Mesothelial cell of epicardium (in vitro differentiated cells): Measurements from ENCODE around the gene COL8A1. TPM values are rescaled to one million over a fixed set of nuclear protein-coding genes. Genes with fewer than 3 reads are reported as not detected.

Experiments
- DNase-seq, 2 experiments: peaks; one replicate each; pipeline ENCODE4 v3.0.0; 2021; ENCODE audit warnings: low spot score in 2 of 2; ENCODE audit not compliant: unreplicated experiment in 2 of 2
- H3K27ac Mint-ChIP-seq: 2 replicates; pipeline ENCODE4 v1.8.0; 2021; ENCODE audit warnings: mixed read lengths
- H3K27me3 Mint-ChIP-seq: 2 replicates; pipeline ENCODE4 v1.8.0; 2021; ENCODE audit warnings: low read depth, mixed read lengths
- H3K36me3 Mint-ChIP-seq: 2 replicates; pipeline ENCODE4 v1.8.0; 2021; ENCODE audit warnings: mixed read lengths
- H3K4me1 Mint-ChIP-seq: 2 replicates; pipeline ENCODE4 v1.8.0; 2021; ENCODE audit warnings: mixed read lengths
- H3K4me3 Mint-ChIP-seq: 2 replicates; pipeline ENCODE4 v1.8.0; 2021; ENCODE audit warnings: mild to moderate bottlenecking, moderate library complexity, mixed read lengths
- H3K9me3 Mint-ChIP-seq: 2 replicates; pipeline ENCODE4 v1.8.0; 2021; ENCODE audit warnings: mixed read lengths
- CTCF ChIP-seq: fragments of 200-600 bp; sonication (generic); IDR thresholded peaks from one replicate; pipeline ENCODE4 v1.5.0; 2021; ENCODE audit warnings: antibody characterized with exemption; ENCODE audit not compliant: unreplicated experiment
- total RNA-seq: library from RNA; stranded (reverse); gene quantifications from 3 replicates; pipeline ENCODE4 v1.2.1, GENCODE V29; 2021

COL8A1 gene
- total RNA-seq, 1 donor from 2014 or later = 1.1 TPM

- TF ChIP-seq CTCF = no peak
- no peak overlapping the region for H3K4me3 Mint-ChIP-seq
- H3K27ac Mint-ChIP-seq = no peak overlapping the region
- peaks cover 18% of the 10 kb centered on the region for H3K4me1 Mint-ChIP-seq
- H3K9me3 Mint-ChIP-seq = no peaks in the 10 kb centered on the region
- no peak for DNase-seq
- H3K27me3 Mint-ChIP-seq = peaks cover 68% of the 10 kb centered on the region
- H3K36me3 Mint-ChIP-seq = no peaks in the 10 kb centered on the region
These were observed 3.5 kb upstream of the COL8A1 start for GRCh38 chr3:99634881-99635280.

GRCh38 chr3:99635348-99635747, 3.0 kb upstream of the COL8A1 start:
- peaks cover 73% of the 10 kb centered on the region for H3K27me3 Mint-ChIP-seq
- H3K36me3 Mint-ChIP-seq = no peaks in the 10 kb centered on the region
- no peak overlapping the region for H3K4me3 Mint-ChIP-seq
- H3K9me3 Mint-ChIP-seq = no peaks in the 10 kb centered on the region
- TF ChIP-seq CTCF = no peak
- DNase-seq = no peak
- H3K27ac Mint-ChIP-seq = no peak overlapping the region
- peaks cover 18% of the 10 kb centered on the region for H3K4me1 Mint-ChIP-seq

GRCh38 chr3:99637016-99637367, 1.4 kb upstream of the COL8A1 start:
- no peak for TF ChIP-seq CTCF
- Mint-ChIP-seq H3K36me3 (no peaks in the 10 kb centered on the region), H3K27ac (no peak overlapping the region), H3K9me3 (no peaks in the 10 kb centered on the region), H3K4me1 (peaks cover 18% of the 10 kb centered on the region), H3K4me3 (peak overlapping the region; percentile 68), H3K27me3 (peaks cover 82% of the 10 kb centered on the region)
- no peak for DNase-seq

GRCh38 chr3:99637368-99638111, 854 bp upstream of the COL8A1 start:
- Mint-ChIP-seq H3K27ac (no peak overlapping the region), H3K36me3 (no peaks in the 10 kb centered on the region), H3K9me3 (no peaks in the 10 kb centered on the region), H3K4me1 (peaks cover 18% of the 10 kb centered on the region), H3K4me3 (peak overlapping the region; percentile 68), H3K27me3 (peaks cover 85% of the 10 kb centered on the region)
- DNase-seq = peak in 1 of 2 experiments; percentile 42
- no peak for TF ChIP-seq CTCF

- no peak for TF ChIP-seq CTCF
- H3K27ac Mint-ChIP-seq = no peak overlapping the region
- H3K4me1 Mint-ChIP-seq = peaks cover 18% of the 10 kb centered on the region
- no peaks in the 10 kb centered on the region for H3K36me3 Mint-ChIP-seq
- DNase-seq = no peak
- no peaks in the 10 kb centered on the region for H3K9me3 Mint-ChIP-seq
- no peak overlapping the region for H3K4me3 Mint-ChIP-seq
- peaks cover 81% of the 10 kb centered on the region for H3K27me3 Mint-ChIP-seq
These were observed 1.2 kb downstream of the COL8A1 start for GRCh38 chr3:99639579-99639978.
